ENCODE measurements around the gene ADIPOQ.
"Not testable (repeated sequence)": the region's sequence is repeated elsewhere in the genome, so short reads cannot be mapped to it uniquely, and the experiment has no call there.

The ADIPOQ gene

GRCh38 chr3:186826976-186827857, 15.3 kb upstream of the ADIPOQ start:
- DNase-seq, result peak; percentile 70

- no peak for DNase-seq
Measured at GRCh38 chr3:186828340-186828739, 14.2 kb upstream of the ADIPOQ start.

GRCh38 chr3:186831798-186832197, 10.7 kb upstream of the ADIPOQ start:
- no peak for DNase-seq

- no peak for DNase-seq
Measured at GRCh38 chr3:186832276-186832675, 10.2 kb upstream of the ADIPOQ start.

GRCh38 chr3:186839874-186840641, 2.5 kb upstream of the ADIPOQ start:
- no peak for DNase-seq

DNA sequence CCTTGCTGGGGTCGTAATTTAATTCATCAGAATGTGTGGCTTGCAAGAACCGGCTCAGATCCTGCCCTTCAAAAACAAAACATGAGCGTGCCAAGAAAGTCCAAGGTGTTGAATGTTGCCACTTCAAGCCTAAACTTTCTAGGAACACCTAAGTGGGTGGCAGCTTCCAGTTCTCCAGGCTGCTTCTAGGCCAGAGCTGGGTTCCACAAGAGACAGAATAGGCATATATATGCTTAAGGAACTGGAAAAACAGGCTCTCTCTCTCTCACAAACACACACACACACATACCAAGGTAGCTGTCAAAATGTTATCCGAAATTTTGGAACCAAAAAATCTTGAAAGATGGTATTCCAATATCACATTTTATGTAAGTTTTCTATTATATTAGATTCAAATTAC, 890 bp upstream of the ADIPOQ start:
- no peak for DNase-seq

DNA sequence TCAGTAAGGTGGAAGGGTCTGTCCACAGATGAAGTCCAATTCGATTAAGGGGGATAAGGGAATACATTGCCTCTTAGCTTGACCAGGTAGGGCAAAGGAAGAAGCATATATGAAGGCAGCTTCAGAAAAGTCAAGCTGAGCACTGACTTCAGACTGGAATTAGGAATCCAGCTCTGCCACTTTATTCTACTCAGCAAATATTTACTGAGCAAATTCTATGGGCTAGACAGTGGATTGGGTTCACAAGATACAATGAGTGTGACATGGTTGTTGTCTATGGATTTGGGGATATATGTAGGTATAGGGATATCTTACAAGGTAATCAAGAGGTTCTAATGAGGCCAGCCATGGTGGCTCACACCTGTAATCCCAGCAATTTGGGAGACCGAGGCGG, 526 bp downstream of the ADIPOQ start:
- no peak for DNase-seq

DNA sequence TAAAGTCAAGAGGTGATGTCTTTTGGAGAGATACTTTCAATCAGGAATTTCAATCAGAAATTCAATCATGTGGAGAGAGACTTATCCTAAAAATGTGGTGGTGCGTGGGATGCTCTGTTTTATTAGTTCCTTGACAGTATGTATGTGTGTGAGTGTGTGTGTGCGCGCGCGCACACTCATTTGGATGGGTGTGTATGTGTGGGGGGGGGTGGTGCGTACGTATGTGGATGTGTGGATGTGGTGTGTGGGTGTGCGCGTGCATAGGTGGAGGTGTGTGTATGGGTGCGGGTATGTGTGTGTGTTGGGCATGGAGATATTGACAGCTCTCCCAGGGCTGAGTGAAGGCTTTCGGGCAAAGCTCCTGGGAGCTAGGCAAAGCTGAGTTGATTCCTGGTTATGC, 2.4 kb downstream of the ADIPOQ start:
- no peak for DNase-seq

GRCh38 chr3:186845756-186846155, 3.2 kb downstream of the ADIPOQ start:
- no peak for DNase-seq

GRCh38 chr3:186847437-186847836, 4.9 kb downstream of the ADIPOQ start:
- DNase-seq, result no peak

- DNase-seq, result no peak
Measured at GRCh38 chr3:186849374-186849975, 7.0 kb downstream of the ADIPOQ start.

GRCh38 chr3:186851835-186852234, 9.3 kb downstream of the ADIPOQ start:
- not testable (repeated sequence) for DNase-seq

GRCh38 chr3:186852994-186853393, 10.5 kb downstream of the ADIPOQ start:
- no peak for DNase-seq

DNA sequence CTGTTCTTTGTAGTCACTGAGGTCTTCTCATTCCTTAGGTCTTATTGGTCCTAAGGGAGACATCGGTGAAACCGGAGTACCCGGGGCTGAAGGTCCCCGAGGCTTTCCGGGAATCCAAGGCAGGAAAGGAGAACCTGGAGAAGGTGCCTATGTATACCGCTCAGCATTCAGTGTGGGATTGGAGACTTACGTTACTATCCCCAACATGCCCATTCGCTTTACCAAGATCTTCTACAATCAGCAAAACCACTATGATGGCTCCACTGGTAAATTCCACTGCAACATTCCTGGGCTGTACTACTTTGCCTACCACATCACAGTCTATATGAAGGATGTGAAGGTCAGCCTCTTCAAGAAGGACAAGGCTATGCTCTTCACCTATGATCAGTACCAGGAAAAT, 11.6 kb downstream of the ADIPOQ start:
- no peak for DNase-seq

DNA sequence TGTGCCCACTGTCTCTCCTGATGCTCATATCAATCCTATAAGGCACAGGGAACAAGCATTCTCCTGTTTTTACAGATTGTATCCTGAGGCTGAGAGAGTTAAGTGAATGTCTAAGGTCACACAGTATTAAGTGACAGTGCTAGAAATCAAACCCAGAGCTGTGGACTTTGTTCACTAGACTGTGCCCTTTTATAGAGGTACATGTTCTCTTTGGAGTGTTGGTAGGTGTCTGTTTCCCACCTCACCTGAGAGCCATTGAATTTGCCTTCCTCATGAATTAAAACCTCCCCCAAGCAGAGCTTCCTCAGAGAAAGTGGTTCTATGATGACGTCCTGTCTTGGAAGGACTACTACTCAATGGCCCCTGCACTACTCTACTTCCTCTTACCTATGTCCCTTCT, 12.4 kb downstream of the ADIPOQ start:
- no peak for DNase-seq

GRCh38 chr3:186857743-186858142, 15.2 kb downstream of the ADIPOQ start:
- no peak for DNase-seq

- not testable (repeated sequence) for DNase-seq
Measured at GRCh38 chr3:186865215-186865853, 22.8 kb downstream of the ADIPOQ start.

DNA sequence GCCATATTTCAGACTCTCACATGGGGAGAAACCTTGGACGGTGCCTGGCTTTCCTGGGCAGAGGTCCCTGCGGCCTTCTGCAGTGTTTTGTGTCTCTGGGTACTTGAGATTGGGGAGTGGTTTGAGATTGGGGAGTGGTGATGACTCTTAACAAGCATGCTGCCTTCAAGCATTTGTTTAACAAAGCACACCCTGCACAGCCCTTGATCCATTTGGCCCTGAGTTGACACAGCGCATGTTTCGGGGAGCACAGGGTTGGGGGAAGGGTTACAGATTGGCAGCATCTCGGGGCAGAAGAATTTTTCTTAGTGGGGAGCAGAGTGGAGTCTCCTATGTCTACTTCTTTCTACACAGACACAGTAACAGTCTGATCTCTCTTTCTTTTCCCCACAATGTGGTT, 23.6 kb downstream of the ADIPOQ start:
- not testable (repeated sequence) for DNase-seq

DNA sequence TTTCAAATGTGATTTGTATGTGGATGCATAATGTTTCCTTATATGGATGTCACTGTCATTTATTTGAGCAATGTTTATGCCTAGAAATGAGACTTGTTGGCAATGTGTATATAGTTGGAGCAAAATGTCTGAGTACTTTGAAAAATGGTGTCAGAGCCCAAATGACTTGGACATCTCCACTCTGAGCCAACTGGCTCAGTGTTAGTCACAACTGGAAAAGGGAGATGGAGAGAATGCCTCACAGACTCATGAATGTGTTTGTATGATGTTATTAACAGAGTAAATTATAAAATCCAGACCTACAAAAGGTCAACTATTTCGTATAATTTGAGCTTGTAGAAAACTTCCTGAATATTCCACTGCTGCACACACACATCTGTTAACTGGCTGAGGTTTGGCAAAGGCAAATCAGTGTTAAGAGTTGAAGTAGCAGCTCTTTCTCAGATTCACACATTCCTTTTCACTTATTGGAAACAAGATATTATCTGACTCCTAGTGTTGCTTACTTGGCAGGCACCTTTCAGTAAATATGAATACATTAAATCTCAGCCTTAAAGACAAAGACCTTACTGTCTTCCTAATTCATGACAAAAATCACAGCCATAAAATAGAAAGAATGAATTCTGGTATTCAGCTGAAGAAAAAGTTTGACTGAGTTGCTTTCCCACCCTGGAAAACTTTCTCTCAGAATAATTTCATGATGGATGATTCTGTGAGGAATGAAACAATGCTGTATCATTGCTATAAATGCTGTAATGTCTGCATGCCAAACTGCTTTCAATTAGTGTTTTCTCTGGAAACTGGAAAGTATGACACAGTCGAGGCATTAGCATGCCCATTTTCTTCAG, 27.0 kb downstream of the ADIPOQ start:
- DNase-seq, result no peak

GRCh38 chr3:186870421-186871201, 28.1 kb downstream of the ADIPOQ start:
- no peak for DNase-seq

DNA sequence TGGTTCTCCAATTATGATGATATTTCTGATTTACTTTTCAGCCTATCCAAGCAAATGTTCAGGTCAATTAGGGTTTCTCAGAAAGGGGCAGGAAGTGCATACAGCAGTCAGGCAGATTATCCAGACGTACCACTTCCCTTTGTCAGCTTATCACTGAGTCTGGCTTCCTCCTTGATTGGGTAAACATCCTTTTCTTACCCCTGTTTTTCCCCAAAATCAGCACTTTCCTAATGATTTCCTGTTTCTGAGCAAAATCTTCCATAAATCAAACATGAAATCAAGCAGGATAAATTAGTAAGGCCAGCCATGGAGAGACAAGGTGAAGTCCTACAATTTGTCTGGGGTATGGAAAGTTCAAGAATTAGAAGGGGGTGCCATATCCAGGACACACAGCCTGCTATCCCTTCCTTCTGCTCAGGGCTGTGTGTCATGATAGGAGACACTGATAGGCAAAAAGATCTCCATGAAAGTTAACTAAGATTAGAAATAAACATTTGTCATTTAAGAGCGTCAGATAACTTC, 29.0 kb downstream of the ADIPOQ start:
- no peak for DNase-seq

Data from NCI-H446 treated with DMSO at 0.1 percent for 48 hours (cell line).